HG03095 (cell line): Measurements from ENCODE around the gene TXLNG.

Experiments used
- ATAC-seq: cut with Tn5 transposase; IDR thresholded peaks from one replicate; pipeline ENCODE4 v1.9.1; 2021; ENCODE audit warnings: moderate library complexity; ENCODE audit not compliant: unreplicated experiment

The TXLNG gene

GRCh38 chrX:16870862-16871815 lies 84.9 kb downstream of the TXLNG start:
- ATAC-seq, result peak; percentile 8

GRCh38 chrX:16873106-16873505 lies 86.8 kb downstream of the TXLNG start:
- no peak for ATAC-seq

GRCh38 chrX:16874458-16875095 lies 88.3 kb downstream of the TXLNG start:
- no peak for ATAC-seq

GRCh38 chrX:16876696-16877095 lies 90.4 kb downstream of the TXLNG start:
- no peak for ATAC-seq

- no peak for ATAC-seq
Measured at GRCh38 chrX:16882169-16882568, 95.9 kb downstream of the TXLNG start.

- ATAC-seq, result peak; percentile 62
Measured at GRCh38 chrX:16882702-16883486, 96.6 kb downstream of the TXLNG start.

GRCh38 chrX:16883487-16883804 lies 97.2 kb downstream of the TXLNG start:
- no peak for ATAC-seq

GRCh38 chrX:16885628-16886027 lies 99.4 kb downstream of the TXLNG start:
- ATAC-seq, result no peak

- peak; percentile 93 for ATAC-seq
Measured at GRCh38 chrX:16892504-16893362, 106.5 kb downstream of the TXLNG start.
